Fibroblast of lung (primary cell): ENCODE results near the gene MAGI2. TPM values are rescaled to one million over a fixed set of nuclear protein-coding genes. Genes with fewer than 3 reads are reported as not detected.

Experiments
- DNase-seq, 2 donors: peaks; one replicate each; pipeline versions ENCODE4 v3.0.0 to v3.0.0-alpha.2; 2010; ENCODE audit warnings: low read depth in 2 of 2
- H2AFZ ChIP-seq: 2 replicates; pipeline ENCODE4 v1.5.1; 2012; ENCODE audit warnings: low read length, control low read depth, inconsistent platforms
- H3K27ac ChIP-seq: 2 replicates; pipeline ENCODE4 v1.5.1; 2011; ENCODE audit warnings: low read length, control low read depth; ENCODE audit not compliant: insufficient read depth
- H3K27me3 ChIP-seq: 2 replicates; pipeline ENCODE4 v1.5.1; 2011; ENCODE audit warnings: mild to moderate bottlenecking, low read length; ENCODE audit not compliant: control insufficient read depth, insufficient read depth
- H3K36me3 ChIP-seq: 2 replicates; pipeline ENCODE4 v1.5.1; 2011; ENCODE audit warnings: low read length; ENCODE audit not compliant: control insufficient read depth, insufficient read depth
- H3K4me1 ChIP-seq: 2 replicates; pipeline ENCODE4 v1.5.1; 2011; ENCODE audit warnings: low read length; ENCODE audit not compliant: control insufficient read depth, insufficient read depth; ENCODE audit errors: extremely low read depth
- H3K4me2 ChIP-seq: 2 replicates; pipeline ENCODE4 v1.5.1; 2011; ENCODE audit warnings: low read length, control low read depth; ENCODE audit not compliant: insufficient read depth; ENCODE audit errors: extremely low read depth
- H3K4me3 ChIP-seq, 4 experiments: fragments of 200-600 bp in 1 of 4; sonication (generic) in 1 of 4; replicated peaks in 1 of 4; 2 replicates each; pipeline ENCODE4 v1.5.1; 2011 to 2016; ENCODE audit warnings: low read length in 4 of 4, low read depth in 3 of 4, mild to moderate bottlenecking in 3 of 4, control low read depth in 2 of 4, inconsistent platforms in 1 of 4, mixed read lengths in 1 of 4; ENCODE audit not compliant: insufficient read depth in 1 of 4; ENCODE audit errors: control extremely low read depth in 1 of 4
- H3K79me2 ChIP-seq: 2 replicates; pipeline ENCODE4 v1.5.1; 2012; ENCODE audit warnings: mild to moderate bottlenecking, low read length, inconsistent platforms; ENCODE audit not compliant: control insufficient read depth, insufficient read depth
- H3K9ac ChIP-seq: 2 replicates; pipeline ENCODE4 v1.5.1; 2011; ENCODE audit warnings: mild to moderate bottlenecking, low read length, control low read depth; ENCODE audit not compliant: insufficient read depth
- H3K9me3 ChIP-seq: 2 replicates; pipeline ENCODE4 v1.5.1; 2012; ENCODE audit warnings: low read depth, low read length; ENCODE audit not compliant: control insufficient read depth, insufficient read depth
- H4K20me1 ChIP-seq: 2 replicates; pipeline ENCODE4 v1.5.1; 2011; ENCODE audit warnings: low read length; ENCODE audit not compliant: control insufficient read depth, insufficient read depth; ENCODE audit errors: extremely low read depth
- EZH2 ChIP-seq: IDR thresholded peaks from 2 replicates; pipeline ENCODE4 v1.5.1; 2012; ENCODE audit warnings: low read length, control low read depth, mild to moderate bottlenecking; ENCODE audit errors: missing control alignments
- polyA plus RNA-seq, 2 donors: library from polyadenylated mRNA; depleted of rRNA in 1 of 2; stranded (reverse) in 1 of 2; unstranded in 1 of 2; fragments of >200 nt; gene quantifications; 2 replicates each; pipeline ENCODE4 v1.2.1, GENCODE V29; 2011 to 2012; ENCODE audit warnings: missing spikeins in 1 of 2
- total RNA-seq: library from RNA; depleted of rRNA; stranded (reverse); fragments of >200 nt; gene quantifications from 2 replicates; pipeline ENCODE4 v1.2.1, GENCODE V29; 2014
- TF ChIP-seq, protein P1 (sequence below), 2 donors: IDR thresholded peaks in 1 of 2; conservative IDR thresholded peaks in 1 of 2; 1 replicate in 1 of 2; 2 replicates in 1 of 2; pipeline ENCODE4 v1.5.1; 2011 to 2012; ENCODE audit warnings: low read length in 2 of 2, control low read depth in 1 of 2, inconsistent platforms in 1 of 2, low read depth in 1 of 2, mild to moderate bottlenecking in 1 of 2

Gene MAGI2
- total and polyA plus RNA-seq, 2 donors (not counting 1 experiment from before 2014, with no cell fraction given): 1.8 to 17.0 TPM

DNA sequence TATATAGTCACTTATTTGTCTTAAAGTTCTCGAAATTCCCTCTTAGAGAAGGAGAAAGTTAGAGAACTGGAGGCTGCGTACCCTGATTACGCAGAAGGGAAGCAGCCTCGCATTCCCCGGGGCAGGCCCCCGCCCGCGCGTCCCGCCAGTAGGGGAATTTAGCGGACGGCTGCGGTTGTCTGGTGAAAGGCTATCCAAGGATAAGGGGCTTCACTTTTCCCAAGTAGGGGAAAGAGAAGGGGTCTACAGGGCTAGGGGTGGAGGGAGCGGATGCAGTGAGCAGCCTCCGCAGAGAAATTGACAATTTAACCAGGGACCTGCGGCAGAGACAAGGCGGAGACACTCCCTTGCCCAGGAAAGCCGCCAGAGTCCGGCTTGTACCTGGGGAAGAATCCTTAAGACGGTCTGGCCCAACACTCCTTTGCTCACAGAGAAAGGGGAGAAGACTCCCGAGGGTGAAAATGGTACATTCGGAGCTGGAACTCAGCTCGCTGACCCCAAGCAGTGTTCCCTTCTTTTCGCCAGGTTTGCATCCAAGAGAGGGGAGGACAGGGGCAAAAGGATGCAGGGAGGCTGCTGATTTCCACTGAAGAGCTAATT is 994 bp upstream of the MAGI2 start:
- no peaks in the 10 kb centered on the region for H3K36me3 ChIP-seq
- peak overlapping the region; percentile 90 for H3K4me2 ChIP-seq
- peak overlapping the region; percentile 81 for H2AFZ ChIP-seq
- H3K9me3 ChIP-seq: no peaks in the 10 kb centered on the region
- peak overlapping the region; percentile 93 for H3K9ac ChIP-seq
- TF ChIP-seq, protein P1, sequence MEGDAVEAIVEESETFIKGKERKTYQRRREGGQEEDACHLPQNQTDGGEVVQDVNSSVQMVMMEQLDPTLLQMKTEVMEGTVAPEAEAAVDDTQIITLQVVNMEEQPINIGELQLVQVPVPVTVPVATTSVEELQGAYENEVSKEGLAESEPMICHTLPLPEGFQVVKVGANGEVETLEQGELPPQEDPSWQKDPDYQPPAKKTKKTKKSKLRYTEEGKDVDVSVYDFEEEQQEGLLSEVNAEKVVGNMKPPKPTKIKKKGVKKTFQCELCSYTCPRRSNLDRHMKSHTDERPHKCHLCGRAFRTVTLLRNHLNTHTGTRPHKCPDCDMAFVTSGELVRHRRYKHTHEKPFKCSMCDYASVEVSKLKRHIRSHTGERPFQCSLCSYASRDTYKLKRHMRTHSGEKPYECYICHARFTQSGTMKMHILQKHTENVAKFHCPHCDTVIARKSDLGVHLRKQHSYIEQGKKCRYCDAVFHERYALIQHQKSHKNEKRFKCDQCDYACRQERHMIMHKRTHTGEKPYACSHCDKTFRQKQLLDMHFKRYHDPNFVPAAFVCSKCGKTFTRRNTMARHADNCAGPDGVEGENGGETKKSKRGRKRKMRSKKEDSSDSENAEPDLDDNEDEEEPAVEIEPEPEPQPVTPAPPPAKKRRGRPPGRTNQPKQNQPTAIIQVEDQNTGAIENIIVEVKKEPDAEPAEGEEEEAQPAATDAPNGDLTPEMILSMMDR (conservative IDR thresholded peaks at IDR 0.05 in 1 of 2, IDR thresholded peaks at IDR 0.05 in 1 of 2; ENCODE audit: low read depth in 1 of 2, low read length in 2 of 2): peak in 1 of 2 donors; percentile 6
- no peak for TF ChIP-seq EZH2
- peaks cover 75% of the 10 kb centered on the region for H3K79me2 ChIP-seq
- DNase-seq: peak in 1 of 2 donors; percentile 63
- peak overlapping the region; percentile 98 for H3K27ac ChIP-seq
- no peaks in the 10 kb centered on the region for H4K20me1 ChIP-seq
- H3K4me1 ChIP-seq: peaks cover 5% of the 10 kb centered on the region
- no peaks in the 10 kb centered on the region for H3K27me3 ChIP-seq
- H3K4me3 ChIP-seq: peak overlapping the region; percentile 86 to 93 (median 88)

- Histone ChIP-seq H3K9ac (peak overlapping the region; percentile 93), H3K27ac (peak overlapping the region; percentile 98), H3K9me3 (no peaks in the 10 kb centered on the region), H4K20me1 (no peaks in the 10 kb centered on the region), H3K4me2 (peak overlapping the region; percentile 73), H3K79me2 (peaks cover 83% of the 10 kb centered on the region), H3K4me3 (peak overlapping the region; percentile 86 to 93 (median 88)), H3K36me3 (no peaks in the 10 kb centered on the region), H2AFZ (peak overlapping the region; percentile 90), H3K4me1 (peaks cover 3% of the 10 kb centered on the region), H3K27me3 (no peaks in the 10 kb centered on the region)
- TF ChIP-seq, protein P1 (conservative IDR thresholded peaks at IDR 0.05 in 1 of 2, IDR thresholded peaks at IDR 0.05 in 1 of 2; ENCODE audit: low read depth in 1 of 2, low read length in 2 of 2): no peak
- TF ChIP-seq EZH2: no peak
- no peak for DNase-seq
Measured at GRCh38 chr7:79453266-79453557, 255 bp downstream of the MAGI2 start.

DNA sequence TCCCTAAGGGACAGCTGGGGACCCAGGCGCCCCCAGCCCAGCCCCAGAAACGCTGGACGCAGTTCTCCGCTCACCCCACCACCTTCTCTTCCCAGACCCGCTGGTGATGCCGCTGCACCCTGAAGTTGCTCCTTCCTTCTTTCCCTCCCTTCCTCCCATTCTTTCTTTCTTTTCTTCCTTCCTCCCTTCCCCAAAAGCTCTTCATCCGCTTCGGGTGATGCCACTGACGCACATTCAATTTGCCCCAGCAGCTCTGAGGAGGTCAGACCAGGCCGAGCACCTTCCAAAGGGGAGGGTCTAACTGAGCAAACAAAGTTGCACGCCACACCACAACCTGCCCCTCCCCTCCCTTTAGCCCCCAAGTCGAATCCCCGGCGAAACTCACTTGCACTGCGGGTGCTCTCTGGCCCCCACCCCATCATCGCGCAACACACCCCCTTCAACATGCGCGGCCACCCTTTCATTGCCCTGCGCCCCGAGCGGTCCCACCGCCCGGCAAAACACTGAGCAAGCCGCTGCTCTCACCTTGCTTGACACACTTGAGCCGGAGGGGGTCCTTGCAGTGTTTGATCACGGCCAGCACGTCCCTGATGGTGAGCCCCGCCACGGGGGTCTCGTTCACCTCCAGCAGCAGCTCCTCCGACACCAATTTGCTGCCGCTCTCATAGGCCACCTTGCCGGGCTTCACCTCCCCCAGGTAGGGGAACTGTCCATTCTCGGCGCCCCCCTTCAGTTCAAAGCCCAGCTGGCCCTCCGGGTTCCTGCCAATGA is 787 bp downstream of the MAGI2 start:
- Histone ChIP-seq H3K4me3 (peak overlapping the region; percentile 86 to 93 (median 88)), H3K36me3 (no peaks in the 10 kb centered on the region), H3K4me2 (peak overlapping the region; percentile 73), H3K79me2 (peaks cover 78% of the 10 kb centered on the region), H2AFZ (peak overlapping the region; percentile 90), H3K4me1 (peaks cover 3% of the 10 kb centered on the region), H3K27me3 (no peaks in the 10 kb centered on the region), H3K9ac (peak overlapping the region; percentile 93), H3K27ac (peak overlapping the region; percentile 98), H4K20me1 (no peaks in the 10 kb centered on the region), H3K9me3 (no peaks in the 10 kb centered on the region)
- no peak for TF ChIP-seq EZH2
- TF ChIP-seq, protein P1 (conservative IDR thresholded peaks at IDR 0.05 in 1 of 2, IDR thresholded peaks at IDR 0.05 in 1 of 2; ENCODE audit: low read depth in 1 of 2, low read length in 2 of 2): no peak
- peak; percentile 14 to 42 for DNase-seq
